SIG-M5 (cell line): ENCODE results near the gene TMEM101.
"Not testable (repeated sequence)": the region's sequence is repeated elsewhere in the genome, so short reads cannot be mapped to it uniquely, and the experiment has no call there.

ENCODE experiments used
- DNase-seq: peaks from one replicate; lab custom pipeline; 2025; lab: John Stamatoyannopoulos, UW

TMEM101 gene

DNA sequence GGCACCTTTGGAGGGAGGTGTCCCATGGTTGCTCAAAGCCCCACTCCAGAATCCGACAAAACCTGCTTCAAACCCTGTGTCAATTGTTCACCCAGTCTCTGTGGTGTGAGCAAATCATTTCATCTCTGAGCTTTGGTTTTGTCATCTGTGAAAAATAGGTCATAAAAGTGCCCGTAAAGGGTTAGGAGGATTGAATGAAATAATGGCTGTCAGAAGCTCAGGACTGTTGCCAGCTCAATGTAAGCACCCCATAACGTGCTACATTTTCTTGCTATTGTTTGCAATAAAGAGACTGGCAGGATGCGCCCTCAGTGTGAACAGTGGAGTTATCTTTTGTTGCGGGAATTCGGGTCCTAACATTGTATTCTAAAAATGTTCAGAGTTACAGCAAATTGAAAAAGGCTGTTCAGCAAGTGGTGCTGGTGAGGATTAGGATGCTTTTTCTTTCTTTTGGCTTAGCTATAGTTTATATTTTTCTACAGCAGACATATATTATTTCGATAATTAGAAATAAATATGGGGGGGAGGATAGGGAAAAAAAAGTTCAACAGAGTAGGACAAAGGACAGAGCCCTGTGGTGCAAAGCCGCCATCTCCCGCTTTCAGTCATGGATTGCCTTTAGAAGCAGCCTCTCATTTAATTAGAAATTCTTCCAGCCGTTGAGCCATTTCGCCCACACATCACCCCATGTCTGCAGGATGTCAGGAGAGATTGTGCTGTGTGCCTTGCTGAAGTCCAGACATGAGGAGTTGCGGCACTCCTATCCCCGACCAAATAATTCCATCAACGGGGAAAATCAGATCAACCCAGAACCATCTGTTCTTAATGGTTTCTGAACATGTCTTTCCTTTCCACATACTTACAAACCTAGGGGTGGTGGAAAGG is 40.1 kb downstream of the TMEM101 start:
- no peak for DNase-seq

DNA sequence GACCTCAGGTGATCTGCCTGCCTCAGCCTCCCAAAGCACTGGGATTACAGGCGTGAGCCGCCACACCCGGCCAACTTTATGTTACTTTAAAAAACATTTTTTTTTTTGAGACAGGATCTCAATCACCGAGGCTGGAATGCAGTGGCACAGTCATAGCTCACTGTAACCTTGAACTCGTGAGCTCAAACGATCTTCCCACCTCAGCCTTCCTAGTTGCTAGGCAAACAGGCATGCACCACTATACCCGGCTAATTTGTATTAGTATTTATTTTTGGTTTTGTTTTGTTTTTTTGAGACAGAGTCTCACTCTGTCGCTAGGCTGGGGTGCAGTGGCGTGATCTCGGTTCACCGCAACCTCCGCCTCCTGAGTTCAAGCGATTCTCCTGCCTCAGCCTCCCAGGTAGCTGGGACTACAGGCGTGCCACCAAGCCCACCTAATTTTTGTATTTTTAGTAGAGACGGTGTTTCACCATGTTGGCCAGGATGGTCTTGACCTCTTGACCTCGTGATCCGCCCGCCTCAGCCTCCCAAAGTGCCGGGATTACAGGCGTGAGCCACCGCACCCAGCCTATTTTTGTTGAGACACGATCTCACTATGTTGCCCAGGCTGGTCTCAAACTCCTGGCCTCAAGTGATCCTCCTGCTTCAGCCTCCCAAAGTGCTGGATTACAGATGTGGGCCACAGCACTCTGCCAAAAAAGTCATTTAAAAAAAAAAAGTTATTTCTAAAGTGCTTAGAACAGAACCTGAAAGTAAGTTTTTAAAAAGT is 42.1 kb downstream of the TMEM101 start:
- not testable (repeated sequence) for DNase-seq

DNA sequence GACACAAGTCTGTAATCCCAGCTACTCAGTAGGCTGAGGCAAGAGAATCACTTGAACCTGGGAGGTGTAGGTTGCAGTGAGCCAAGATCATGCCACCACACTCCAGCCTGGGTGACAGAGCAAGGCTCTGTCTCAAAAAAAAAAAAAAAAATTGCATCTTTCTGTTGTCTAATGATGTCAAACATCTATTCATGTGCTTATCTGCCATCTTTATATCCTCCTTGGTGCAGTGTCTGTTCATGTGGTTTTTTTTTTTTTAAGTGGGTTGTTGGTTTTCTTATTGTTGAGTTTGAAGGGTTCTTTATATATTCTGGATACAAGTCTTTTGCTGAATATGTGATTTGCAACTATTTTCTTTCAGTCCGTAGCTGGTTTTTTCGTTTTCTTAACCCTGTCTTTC is 43.3 kb downstream of the TMEM101 start:
- not testable (repeated sequence) for DNase-seq

DNA sequence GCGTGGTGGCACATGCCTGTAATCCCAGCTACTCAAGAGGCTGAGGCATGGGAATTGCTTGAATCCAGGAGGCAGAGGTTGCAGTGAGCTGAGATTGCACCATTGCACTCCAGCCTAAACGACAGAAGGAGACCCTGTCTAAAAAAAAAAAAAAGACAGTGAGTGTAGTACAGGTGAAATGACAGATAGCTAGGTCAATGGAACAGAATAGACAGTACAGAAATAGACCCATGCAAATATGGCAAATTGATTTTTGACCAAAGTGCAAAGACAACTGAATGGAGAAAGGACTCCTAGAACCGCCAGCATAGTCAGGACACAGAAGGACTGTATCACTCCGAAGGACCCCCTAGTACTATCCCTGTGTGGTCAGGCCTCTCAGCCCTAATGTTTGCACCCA is 44.4 kb downstream of the TMEM101 start:
- no peak for DNase-seq

DNA sequence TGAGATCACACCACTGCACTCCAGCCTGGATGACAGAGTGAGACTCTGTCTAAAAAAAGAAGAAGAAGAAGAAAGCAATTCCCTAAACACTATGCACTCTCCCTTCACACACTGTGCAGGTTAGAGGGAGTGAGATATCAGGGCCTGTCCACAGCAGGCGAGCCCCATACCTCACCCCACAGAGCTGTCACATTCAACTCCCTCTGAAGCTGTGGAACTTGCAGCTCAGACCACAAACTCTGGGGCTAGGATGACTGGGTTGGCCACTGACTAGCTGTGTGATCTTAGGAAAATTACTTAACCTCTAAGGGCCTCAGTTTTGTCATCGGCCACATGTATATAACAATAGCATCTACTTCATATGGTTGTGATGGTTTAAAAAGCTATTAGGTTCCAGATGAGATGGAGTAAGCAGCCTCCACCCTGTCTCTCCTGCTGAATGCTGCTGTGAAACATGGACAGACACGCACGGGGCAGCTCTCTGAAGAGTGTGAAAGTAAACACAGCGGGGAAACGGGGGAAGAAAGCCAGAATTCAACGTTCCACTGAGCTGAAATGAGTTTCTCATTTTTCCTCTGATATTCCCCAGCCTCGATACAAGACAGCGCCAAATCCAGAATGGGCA is 47.4 kb downstream of the TMEM101 start:
- DNase-seq, result no peak

DNA sequence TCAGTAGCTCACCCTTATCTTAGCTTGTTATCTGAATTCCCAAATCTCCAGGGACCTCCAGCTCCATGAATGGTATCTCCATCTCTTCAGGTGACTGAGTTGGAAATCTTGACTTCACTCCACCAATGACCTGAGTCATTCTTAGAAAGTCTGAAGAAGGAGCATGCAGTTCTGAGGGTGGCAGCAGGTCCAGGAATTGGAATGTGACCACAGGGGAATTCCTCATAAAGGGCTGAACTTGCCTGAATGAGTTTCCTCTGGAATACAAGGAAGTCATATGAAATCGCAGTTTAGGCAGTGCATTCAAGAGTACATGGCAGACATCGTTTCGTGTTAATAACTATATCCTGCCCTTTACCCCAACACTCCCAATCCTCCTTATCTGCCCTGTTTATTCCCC is 48.5 kb downstream of the TMEM101 start:
- DNase-seq, result no peak

DNA sequence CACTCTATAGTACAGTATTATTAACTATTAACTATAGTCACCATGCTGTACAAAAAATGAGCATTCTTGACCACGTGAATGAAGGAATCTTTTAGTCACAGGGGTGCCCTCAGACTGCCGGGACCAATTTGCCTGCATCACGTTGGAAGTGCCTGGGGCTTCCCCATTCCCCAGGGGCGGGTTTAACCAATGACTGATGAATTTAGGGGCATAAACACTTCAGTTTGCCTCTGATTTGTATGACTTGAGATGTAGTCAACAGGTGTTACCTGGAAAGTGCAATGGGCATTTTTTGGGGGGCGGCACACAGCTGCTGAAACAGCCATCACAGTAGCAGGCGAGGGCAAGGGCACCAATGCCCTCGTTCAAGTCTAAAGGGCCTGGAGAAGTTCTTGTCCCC is 52.3 kb downstream of the TMEM101 start:
- no peak for DNase-seq

DNA sequence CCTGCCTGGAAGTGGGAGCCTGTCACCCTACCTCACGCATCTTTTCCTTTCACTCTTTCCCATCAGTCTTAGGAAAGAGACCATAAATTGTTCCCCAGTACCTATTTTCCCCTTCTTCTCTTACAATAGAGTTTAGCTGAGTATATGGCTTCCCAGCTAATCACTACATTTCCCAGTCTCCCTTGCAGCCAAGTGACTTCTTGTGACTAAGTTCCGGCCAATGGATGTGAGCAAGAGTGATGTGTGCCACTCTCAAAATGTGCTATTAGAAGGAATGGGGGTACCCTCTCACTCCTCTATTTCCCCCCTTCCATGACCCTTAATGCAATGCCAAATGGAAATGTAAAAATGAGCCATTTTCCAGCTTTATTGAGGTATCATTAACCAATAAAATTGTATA is 52.8 kb downstream of the TMEM101 start:
- no peak for DNase-seq

DNA sequence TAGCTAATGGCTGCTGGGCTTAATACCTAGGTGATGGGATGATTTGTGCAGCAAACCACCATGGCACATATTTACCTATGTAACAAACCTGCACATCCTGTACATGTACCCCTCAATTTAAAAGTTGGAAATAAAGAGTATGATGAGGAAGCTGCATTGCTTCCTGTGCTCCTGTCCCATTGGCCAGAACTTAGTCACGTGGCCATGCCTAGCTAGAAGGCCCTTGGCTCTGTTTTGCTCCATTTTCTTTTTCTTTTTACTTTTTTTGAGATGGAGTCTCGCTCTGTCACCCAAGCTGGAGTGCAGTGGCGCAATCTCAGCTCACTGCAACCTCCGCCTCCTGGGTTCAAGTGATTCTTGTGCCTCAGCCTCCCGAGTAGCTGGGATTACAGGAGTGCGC is 53.5 kb downstream of the TMEM101 start:
- DNase-seq, result not testable (repeated sequence)
